GM23338 (cell line): ENCODE data around the gene ZBTB46. TPM values are rescaled to one million over a fixed set of nuclear protein-coding genes. Genes with fewer than 3 reads are reported as not detected.

ENCODE experiments used
- ATAC-seq: fragments of 200-7000 bp; cut with Tn5 transposase; 3 replicates; pipeline ENCODE4 v1.9.1; 2020
- DNase-seq: peaks from one replicate; pipeline ENCODE4 v3.0.0-alpha.2; 2015; ENCODE audit warnings: low spot score
- H2AFZ ChIP-seq: fragments of 200-600 bp; sonication (generic); 2 replicates; pipeline ENCODE4 v1.8.0; 2016; ENCODE audit warnings: antibody characterized with exemption, mild to moderate bottlenecking, moderate library complexity
- H3F3A ChIP-seq: fragments of 200-600 bp; sonication (generic); replicated peaks from 2 replicates; pipeline ENCODE4 v1.8.0; 2017; ENCODE audit warnings: antibody characterized with exemption, mixed run types, low read depth
- H3K27ac ChIP-seq: fragments of 200-600 bp; sonication (generic); 2 replicates; pipeline ENCODE4 v1.6.1; 2016; ENCODE audit warnings: low read depth
- H3K27me3 ChIP-seq: fragments of 200-600 bp; sonication (generic); 2 replicates; pipeline ENCODE4 v1.8.0; 2016; ENCODE audit warnings: mild to moderate bottlenecking, mixed run types, moderate library complexity; ENCODE audit not compliant: insufficient read depth
- H3K36me3 ChIP-seq: fragments of 200-600 bp; sonication (generic); 2 replicates; pipeline ENCODE4 v1.8.0; 2016; ENCODE audit warnings: mild to moderate bottlenecking; ENCODE audit not compliant: insufficient read depth
- H3K4me1 ChIP-seq: fragments of 200-600 bp; sonication (generic); 2 replicates; pipeline ENCODE4 v1.8.0; 2016; ENCODE audit warnings: mild to moderate bottlenecking, moderate library complexity; ENCODE audit not compliant: insufficient read depth
- H3K4me2 ChIP-seq: fragments of 200-600 bp; sonication (generic); 2 replicates; pipeline ENCODE4 v1.7.1; 2017; ENCODE audit warnings: mixed run types
- H3K4me3 ChIP-seq: fragments of 200-600 bp; sonication (generic); 2 replicates; pipeline ENCODE4 v1.6.1; 2016; ENCODE audit warnings: mixed run types
- H3K79me2 ChIP-seq: fragments of 200-600 bp; sonication (generic); replicated peaks from 2 replicates; pipeline ENCODE4 v1.8.0; 2017; ENCODE audit warnings: mild to moderate bottlenecking; ENCODE audit not compliant: insufficient read depth
- H3K9me2 ChIP-seq: fragments of 200-600 bp; sonication (generic); 2 replicates; pipeline ENCODE4 v1.8.0; 2017; ENCODE audit not compliant: insufficient read depth
- H4K20me1 ChIP-seq: fragments of 200-600 bp; sonication (generic); replicated peaks from 2 replicates; pipeline ENCODE4 v1.8.0; 2017; ENCODE audit warnings: mild to moderate bottlenecking; ENCODE audit not compliant: insufficient read depth
- H3K27ac Mint-ChIP-seq: 2 replicates; pipeline ENCODE4 v1.8.0; 2020; ENCODE audit warnings: inconsistent platforms, mild to moderate bottlenecking, moderate library complexity, mixed read lengths
- H3K27me3 Mint-ChIP-seq: 3 replicates; pipeline ENCODE4 v1.8.0; 2022; ENCODE audit warnings: low read depth, mild to moderate bottlenecking, moderate library complexity, mixed read lengths, inconsistent platforms; ENCODE audit not compliant: insufficient read depth, poor library complexity
- H3K36me3 Mint-ChIP-seq: 3 replicates; pipeline ENCODE4 v1.8.0; 2021; ENCODE audit warnings: low read depth, mild to moderate bottlenecking, inconsistent platforms, moderate library complexity, mixed read lengths
- H3K4me1 Mint-ChIP-seq: 3 replicates; pipeline ENCODE4 v1.8.0; 2020; ENCODE audit warnings: mild to moderate bottlenecking, inconsistent platforms, mixed read lengths
- H3K4me3 Mint-ChIP-seq: 3 replicates; pipeline ENCODE4 v1.8.0; 2021; ENCODE audit warnings: moderate library complexity, mild to moderate bottlenecking, inconsistent platforms, mixed read lengths
- H3K9me3 Mint-ChIP-seq: 3 replicates; pipeline ENCODE4 v1.8.0; 2020; ENCODE audit warnings: moderate library complexity, mild to moderate bottlenecking, inconsistent platforms, mixed read lengths
- CREB1 ChIP-seq: fragments of 250-450 bp; sonication (Bioruptor Pico); IDR thresholded peaks from 2 replicates; pipeline ENCODE4 v1.5.0; 2020; ENCODE audit warnings: low read depth, mild to moderate bottlenecking, moderate library complexity
- ETS1 ChIP-seq: IDR thresholded peaks from 2 replicates; pipeline ENCODE4 v1.6.1; 2016; ENCODE audit warnings: antibody characterized with exemption
- EZH2 ChIP-seq: fragments of 200-600 bp; sonication (generic); IDR thresholded peaks from one replicate; pipeline ENCODE4 v1.8.0; 2017; ENCODE audit warnings: antibody characterized with exemption, mild to moderate bottlenecking, low read depth; ENCODE audit not compliant: unreplicated experiment
- EZH2phosphoT487 ChIP-seq: fragments of 200-600 bp; sonication (generic); IDR thresholded peaks from one replicate; pipeline ENCODE4 v1.8.1; 2018; ENCODE audit warnings: antibody characterized with exemption; ENCODE audit not compliant: unreplicated experiment
- JUNB ChIP-seq: IDR thresholded peaks from one replicate; pipeline ENCODE4 v1.6.1; 2016; ENCODE audit warnings: antibody characterized with exemption; ENCODE audit not compliant: unreplicated experiment
- NANOG ChIP-seq: IDR thresholded peaks from 2 replicates; pipeline ENCODE4 v1.6.1; 2016; ENCODE audit warnings: antibody characterized with exemption, borderline replicate concordance
- POLR2AphosphoS5 ChIP-seq: IDR thresholded peaks from 2 replicates; pipeline ENCODE4 v1.6.1; 2016; ENCODE audit warnings: antibody characterized with exemption, low read depth
- REST ChIP-seq: IDR thresholded peaks from one replicate; pipeline ENCODE4 v1.6.1; 2018; ENCODE audit warnings: antibody characterized with exemption; ENCODE audit not compliant: unreplicated experiment
- STAT1 ChIP-seq: IDR thresholded peaks from one replicate; pipeline ENCODE4 v1.6.1; 2016; ENCODE audit warnings: antibody characterized with exemption; ENCODE audit not compliant: unreplicated experiment
- ZNF114 ChIP-seq: fragments of 250-450 bp; sonication (Bioruptor Pico); IDR thresholded peaks from 2 replicates; pipeline ENCODE4 v1.5.0; 2020; ENCODE audit warnings: mild to moderate bottlenecking, moderate library complexity
- ZNF462 ChIP-seq: fragments of 250-450 bp; sonication (Bioruptor Pico); IDR thresholded peaks from 2 replicates; pipeline ENCODE4 v1.5.0; 2020; ENCODE audit warnings: mild to moderate bottlenecking, moderate library complexity
- polyA plus RNA-seq: library from polyadenylated mRNA; unstranded; fragments of >200 nt; fragmentation: Nextera tagmentation; extraction: Ambion mirVana; gene quantifications from 2 replicates; pipeline ENCODE4 v1.2.1, GENCODE V29; 2016
- total RNA-seq: library from RNA; depleted of rRNA; stranded (reverse); fragments of >200 nt; shearing (Covaris generic); gene quantifications from 2 replicates; pipeline ENCODE4 v1.2.3, GENCODE V29; 2014

ZBTB46 gene
- total and polyA plus RNA-seq, 2 experiments from 2014 or later = 3.2 to 26.9 TPM

GRCh38 chr20:63844511-63844991, 13.5 kb upstream of the ZBTB46 start (continued):
- no peak for TF ChIP-seq POLR2AphosphoS5
- TF ChIP-seq STAT1 = no peak
- no peak for TF ChIP-seq NANOG
- no peak for TF ChIP-seq ETS1

- no peak overlapping the region for H3K27ac Mint-ChIP-seq
- no peaks in the 10 kb centered on the region for H3K36me3 ChIP-seq
- H3K4me1 Mint-ChIP-seq = peaks cover 19% of the 10 kb centered on the region
- H2AFZ ChIP-seq = no peak overlapping the region
- H3K9me2 ChIP-seq = no peaks in the 10 kb centered on the region
- H3K27me3 Mint-ChIP-seq = peaks cover 15% of the 10 kb centered on the region
- DNase-seq (no peak), ATAC-seq (no peak)
- no peaks in the 10 kb centered on the region for H3K9me3 Mint-ChIP-seq
- H4K20me1 ChIP-seq = no peaks in the 10 kb centered on the region
- H3K4me2 ChIP-seq = no peak overlapping the region
- H3K36me3 Mint-ChIP-seq = no peaks in the 10 kb centered on the region
- no peaks in the 10 kb centered on the region for H3K27me3 ChIP-seq
- peaks cover 14% of the 10 kb centered on the region for H3F3A ChIP-seq
- H3K27ac ChIP-seq = no peak overlapping the region
- H3K4me1 ChIP-seq = peaks cover 34% of the 10 kb centered on the region
- no peak overlapping the region for H3K4me3 ChIP-seq
- no peaks in the 10 kb centered on the region for H3K79me2 ChIP-seq
- H3K4me3 Mint-ChIP-seq = no peak overlapping the region
- TF ChIP-seq EZH2phosphoT487 = no peak
- no peak for TF ChIP-seq STAT1
- TF ChIP-seq ZNF114 (CRISPR knock-in tag) = no peak
- TF ChIP-seq JUNB = no peak
- TF ChIP-seq REST = no peak
- TF ChIP-seq NANOG = no peak
- TF ChIP-seq EZH2 = no peak
- no peak for TF ChIP-seq ZNF462 (CRISPR knock-in tag)
- TF ChIP-seq POLR2AphosphoS5 = no peak
- TF ChIP-seq CREB1 (CRISPR knock-in tag) = no peak
- no peak for TF ChIP-seq ETS1
Observed at GRCh38 chr20:63843778-63844177, 12.7 kb upstream of the ZBTB46 start.
